Measurements from ENCODE around the gene MATK. TPM values are rescaled to one million over a fixed set of nuclear protein-coding genes. Genes with fewer than 3 reads are reported as not detected.
A peak's percentile ranks its signal among the peaks of the same experiment; 100 is the strongest.

MATK gene
- total RNA-seq, 4 donors from 2014 or later: 2.1 to 5.8 (median 3.3) TPM

DNA sequence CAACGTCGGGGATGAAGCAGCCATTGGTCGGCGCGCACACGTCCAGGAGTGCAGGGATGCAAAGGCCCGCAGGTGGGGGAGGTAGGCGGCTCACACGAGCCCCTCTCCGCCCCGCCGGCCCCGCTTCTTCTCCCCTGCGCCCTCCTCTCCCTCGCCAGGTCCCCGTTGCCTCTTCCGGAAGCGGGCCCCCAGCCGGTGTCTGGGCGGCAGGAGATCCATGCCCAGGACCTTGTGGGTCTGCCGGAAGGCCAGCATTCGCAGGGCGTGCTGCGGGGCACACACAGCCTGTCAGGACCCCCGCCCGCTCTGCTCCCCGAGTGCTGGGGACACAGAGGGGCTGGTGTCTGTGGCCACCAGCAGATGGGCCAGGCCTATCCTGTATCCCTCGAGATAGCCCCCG is 19.7 kb upstream of the MATK start:
- intact Hi-C loops (cut with DNase I; ENCODE audit: low total_unique reads): no loop called here
- no peak for DNase-seq (ENCODE audit: low spot score in 2 of 2)
- WGBS, 2 donors: 86 to 91% methylated on average over 29 of the region's 29 CpGs
- H3K4me3 ChIP-seq (ENCODE audit: low read depth, poor library complexity, severe bottlenecking): no peak overlapping the region
- TF ChIP-seq POLR2A (IDR thresholded peaks at IDR 0.05): no peak
- TF ChIP-seq, protein P1, sequence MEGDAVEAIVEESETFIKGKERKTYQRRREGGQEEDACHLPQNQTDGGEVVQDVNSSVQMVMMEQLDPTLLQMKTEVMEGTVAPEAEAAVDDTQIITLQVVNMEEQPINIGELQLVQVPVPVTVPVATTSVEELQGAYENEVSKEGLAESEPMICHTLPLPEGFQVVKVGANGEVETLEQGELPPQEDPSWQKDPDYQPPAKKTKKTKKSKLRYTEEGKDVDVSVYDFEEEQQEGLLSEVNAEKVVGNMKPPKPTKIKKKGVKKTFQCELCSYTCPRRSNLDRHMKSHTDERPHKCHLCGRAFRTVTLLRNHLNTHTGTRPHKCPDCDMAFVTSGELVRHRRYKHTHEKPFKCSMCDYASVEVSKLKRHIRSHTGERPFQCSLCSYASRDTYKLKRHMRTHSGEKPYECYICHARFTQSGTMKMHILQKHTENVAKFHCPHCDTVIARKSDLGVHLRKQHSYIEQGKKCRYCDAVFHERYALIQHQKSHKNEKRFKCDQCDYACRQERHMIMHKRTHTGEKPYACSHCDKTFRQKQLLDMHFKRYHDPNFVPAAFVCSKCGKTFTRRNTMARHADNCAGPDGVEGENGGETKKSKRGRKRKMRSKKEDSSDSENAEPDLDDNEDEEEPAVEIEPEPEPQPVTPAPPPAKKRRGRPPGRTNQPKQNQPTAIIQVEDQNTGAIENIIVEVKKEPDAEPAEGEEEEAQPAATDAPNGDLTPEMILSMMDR (IDR thresholded peaks at IDR 0.05): no peak

DNA sequence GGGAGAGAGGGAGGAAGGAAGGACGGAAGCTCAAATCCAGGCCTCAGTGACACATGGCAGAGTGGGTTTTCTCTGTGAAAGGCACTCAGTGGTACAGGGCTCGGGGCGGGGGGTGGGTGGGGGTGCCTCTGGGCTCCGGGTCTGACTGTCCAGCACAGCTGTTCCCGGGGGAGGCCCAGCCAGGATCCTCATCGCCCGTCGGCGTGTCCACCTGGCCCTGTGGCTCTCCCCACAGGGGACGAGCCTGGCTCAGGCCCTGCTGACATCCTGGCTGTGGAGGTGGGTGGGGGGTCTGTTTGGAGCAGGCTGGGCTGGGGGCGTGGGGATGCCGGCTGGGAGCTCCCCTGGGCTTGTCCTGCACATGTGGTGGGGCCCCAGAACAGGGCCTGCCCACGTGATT is 18.2 kb upstream of the MATK start:
- TF ChIP-seq POLR2A (IDR thresholded peaks at IDR 0.05): no peak
- TF ChIP-seq, protein P1 (IDR thresholded peaks at IDR 0.05): no peak
- intact Hi-C loops (cut with DNase I; ENCODE audit: low total_unique reads): no loop called here
- no peak for DNase-seq (ENCODE audit: low spot score in 2 of 2)
- H3K4me3 ChIP-seq (ENCODE audit: low read depth, poor library complexity, severe bottlenecking): no peak overlapping the region
- 65 to 80% methylated on average over 2 to 10 of the region's 13 CpGs for WGBS, 2 donors

DNA sequence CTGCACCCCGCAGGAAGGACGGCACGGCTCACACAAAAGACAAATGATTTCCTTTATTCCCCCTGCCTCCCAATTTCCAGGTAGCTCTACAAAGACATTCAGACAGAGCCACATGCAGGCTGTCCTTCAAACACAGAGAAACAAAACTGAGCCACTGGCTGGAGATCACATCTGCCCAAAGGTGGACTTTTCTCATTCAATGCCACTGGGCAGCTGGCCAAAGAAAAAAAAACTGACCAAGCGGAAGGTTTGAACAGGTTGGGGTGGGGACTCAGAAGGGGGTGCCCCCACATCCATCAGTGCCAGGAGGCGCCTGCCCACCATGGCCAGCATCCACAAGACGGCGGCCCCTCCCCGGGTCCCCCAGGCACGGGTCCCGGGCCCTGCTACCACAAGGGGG is 17.8 kb upstream of the MATK start:
- 70 to 75% methylated on average over 6 to 9 of the region's 10 CpGs for WGBS, 2 donors
- DNase-seq (ENCODE audit: low spot score in 2 of 2): no peak
- TF ChIP-seq, protein P1 (IDR thresholded peaks at IDR 0.05): no peak
- no peak for TF ChIP-seq POLR2A (IDR thresholded peaks at IDR 0.05)
- H3K4me3 ChIP-seq (ENCODE audit: low read depth, poor library complexity, severe bottlenecking): no peak overlapping the region
- intact Hi-C loops (cut with DNase I; ENCODE audit: low total_unique reads): no loop called here

DNA sequence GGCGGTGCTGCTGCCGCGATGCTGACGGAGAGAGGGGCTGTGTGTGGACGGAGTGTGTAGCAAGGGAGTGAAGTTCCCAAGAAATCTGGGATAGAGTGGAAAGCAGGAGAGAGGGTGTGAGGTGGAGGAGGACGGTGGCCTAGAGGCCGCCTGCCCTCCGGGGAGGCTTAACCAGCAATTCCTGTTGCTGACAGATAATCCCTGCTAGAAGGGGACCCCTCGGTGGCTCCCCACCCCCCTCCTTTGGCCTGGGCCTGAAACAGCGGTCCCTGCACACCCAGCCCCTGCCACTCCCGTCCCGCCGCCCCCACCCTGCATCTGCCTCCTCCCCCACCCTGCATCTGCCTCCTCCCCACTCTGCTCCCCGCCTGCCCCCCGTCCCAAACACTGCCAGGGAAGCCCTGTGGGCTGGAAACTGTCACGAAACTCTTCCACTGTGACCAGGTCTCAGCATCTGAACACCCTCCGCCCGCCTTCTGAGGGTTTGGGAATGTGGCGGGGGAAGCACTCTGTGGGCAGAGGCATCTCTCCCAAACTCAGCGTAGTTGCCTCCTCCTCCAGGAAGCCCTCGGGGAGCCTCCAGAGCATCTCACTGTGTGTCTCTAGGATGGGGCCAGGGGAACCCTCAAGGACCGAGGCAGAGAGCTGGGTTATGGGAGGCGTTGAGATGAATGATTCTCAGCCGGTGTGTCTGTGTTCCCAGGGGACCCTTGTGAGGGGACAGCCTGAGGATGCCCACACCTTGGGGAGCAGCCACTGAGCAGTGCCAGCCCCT is 17.1 kb upstream of the MATK start:
- intact Hi-C loops (cut with DNase I; ENCODE audit: low total_unique reads): no loop called here
- no peak for DNase-seq (ENCODE audit: low spot score in 2 of 2)
- H3K4me3 ChIP-seq (ENCODE audit: low read depth, poor library complexity, severe bottlenecking): no peak overlapping the region
- WGBS, 2 donors: 81 to 84% methylated on average over 19 to 24 of the region's 24 CpGs
- TF ChIP-seq, protein P1 (IDR thresholded peaks at IDR 0.05): no peak
- TF ChIP-seq POLR2A (IDR thresholded peaks at IDR 0.05): no peak

DNA sequence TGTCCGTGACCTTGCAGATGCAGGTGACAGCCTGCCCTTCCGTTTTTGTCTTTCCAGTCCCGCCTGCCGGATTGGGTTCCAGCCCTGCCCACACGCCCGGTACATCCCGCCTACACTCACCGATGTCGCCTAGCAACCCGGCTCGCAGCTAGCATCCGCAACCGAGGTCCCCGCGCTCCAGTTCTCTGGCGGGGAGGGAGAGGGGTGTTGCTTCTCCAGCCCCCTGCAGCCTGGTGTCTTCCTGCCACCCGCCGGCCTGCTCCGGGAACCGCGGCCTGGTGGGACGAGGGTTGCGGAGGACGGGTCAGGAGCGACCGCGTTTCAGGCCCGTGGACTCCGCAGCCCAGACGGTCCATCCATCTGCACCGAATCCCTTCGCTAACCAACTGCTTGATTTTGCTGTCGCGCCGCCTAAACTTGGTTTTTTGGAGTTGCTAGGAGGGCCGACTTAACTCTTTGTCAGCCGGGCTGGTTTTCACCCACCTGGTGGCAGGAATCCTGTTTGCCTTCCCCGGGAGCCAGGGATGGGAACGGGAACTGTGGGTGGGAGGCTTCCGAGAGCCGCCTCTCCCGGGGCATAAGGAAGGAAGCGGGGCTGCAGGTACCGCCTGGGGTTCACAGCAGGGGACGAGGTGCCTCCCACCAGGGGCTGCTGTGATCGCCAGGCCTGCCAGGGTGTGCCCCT is 15.4 kb upstream of the MATK start:
- intact Hi-C loops (cut with DNase I; ENCODE audit: low total_unique reads): no loop called here
- WGBS, 2 donors: 4 to 6% methylated on average over 23 to 45 of the region's 46 CpGs
- no peak for TF ChIP-seq POLR2A (IDR thresholded peaks at IDR 0.05)
- TF ChIP-seq, protein P1 (IDR thresholded peaks at IDR 0.05): no peak
- DNase-seq (ENCODE audit: low spot score in 2 of 2): peak; percentile 20 to 90
- H3K4me3 ChIP-seq (ENCODE audit: low read depth, poor library complexity, severe bottlenecking): no peak overlapping the region
